ENCODE data around the gene HIPK3.
"Not testable (repeated sequence)": the region's sequence is repeated elsewhere in the genome, so short reads cannot be mapped to it uniquely, and the experiment has no call there.

Gene HIPK3

GRCh38 chr11:33234397-33235190 lies 22.6 kb upstream of the HIPK3 start:
- Histone ChIP-seq H4K20me1 (ENCODE audit: control insufficient read depth, insufficient read depth, low read depth, low read length) (no peaks in the 10 kb centered on the region), H3K27ac (ENCODE audit: low read depth, low read length) (no peak overlapping the region), H3K27me3 (ENCODE audit: control insufficient read depth, low read length) (no peaks in the 10 kb centered on the region), H3K4me2 (ENCODE audit: low read length) (peak overlapping the region; percentile 0), H3K4me1 (ENCODE audit: control insufficient read depth, low read length) (peaks cover 8% of the 10 kb centered on the region), H3K79me2 (ENCODE audit: control insufficient read depth, low read length) (no peaks in the 10 kb centered on the region), H3K4me3 (ENCODE audit: low read length) (no peak overlapping the region), H3F3A (ENCODE audit: control insufficient read depth, insufficient read depth) (no peaks in the 10 kb centered on the region), H3K36me3 (ENCODE audit: control insufficient read depth, low read length) (no peaks in the 10 kb centered on the region), H3K9me2 (replicated peaks; ENCODE audit: control insufficient read depth, low read length) (no peaks in the 10 kb centered on the region), H3K9me3 (ENCODE audit: control insufficient read depth, insufficient read depth, low read length) (no peaks in the 10 kb centered on the region)
- TF ChIP-seq EZH2phosphoT487 (IDR thresholded peaks at IDR 0.05; ENCODE audit: borderline replicate concordance, low read length): no peak
- TF ChIP-seq CTCF (IDR thresholded peaks at IDR 0.05; ENCODE audit: low read depth, low read length, poor library complexity, severe bottlenecking): no peak

DNA sequence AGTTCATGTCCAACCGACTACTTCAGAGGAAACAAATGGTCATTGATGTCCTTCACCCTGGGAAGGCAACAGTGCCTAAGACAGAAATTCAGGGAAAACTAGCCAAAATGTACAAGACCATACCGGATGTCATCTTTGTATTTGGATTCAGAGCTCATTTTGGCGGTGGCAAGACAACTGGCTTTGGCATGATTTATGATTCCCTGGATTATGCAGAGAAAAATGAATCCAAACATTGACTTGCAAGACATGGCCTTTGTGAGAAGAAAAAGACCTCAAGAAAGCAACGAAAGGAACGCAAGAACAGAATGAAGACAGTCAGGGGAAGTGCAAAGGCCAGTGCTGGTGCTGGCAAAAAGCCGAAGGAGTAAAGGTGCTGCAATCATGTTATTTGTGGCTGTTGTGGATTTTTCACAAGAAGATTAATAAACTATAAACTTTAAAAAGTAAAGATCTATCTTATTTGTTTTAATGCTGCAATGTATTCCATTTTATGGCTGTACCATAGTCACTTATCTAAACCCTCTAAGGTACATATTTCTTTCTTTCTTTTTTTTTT lies 20.1 kb upstream of the HIPK3 start:
- H3K27ac ChIP-seq (ENCODE audit: low read depth, low read length): no peak overlapping the region
- H3K79me2 ChIP-seq (ENCODE audit: control insufficient read depth, low read length): no peaks in the 10 kb centered on the region
- no peak overlapping the region for H3K4me2 ChIP-seq (ENCODE audit: low read length)
- H3F3A ChIP-seq (ENCODE audit: control insufficient read depth, insufficient read depth): no peaks in the 10 kb centered on the region
- no peaks in the 10 kb centered on the region for H4K20me1 ChIP-seq (ENCODE audit: control insufficient read depth, insufficient read depth, low read depth, low read length)
- 0 out of 2 replicates have a peak, but pooled peaks cover under 1% of the 10 kb centered on the region for H3K27me3 ChIP-seq (ENCODE audit: control insufficient read depth, low read length)
- H3K4me3 ChIP-seq (ENCODE audit: low read length): no peak overlapping the region
- no peaks in the 10 kb centered on the region for H3K9me3 ChIP-seq (ENCODE audit: control insufficient read depth, insufficient read depth, low read length)
- TF ChIP-seq CTCF (IDR thresholded peaks at IDR 0.05; ENCODE audit: low read depth, low read length, poor library complexity, severe bottlenecking) (no peak), EZH2phosphoT487 (IDR thresholded peaks at IDR 0.05; ENCODE audit: borderline replicate concordance, low read length) (no peak)
- peaks cover 8% of the 10 kb centered on the region for H3K4me1 ChIP-seq (ENCODE audit: control insufficient read depth, low read length)
- no peaks in the 10 kb centered on the region for H3K36me3 ChIP-seq (ENCODE audit: control insufficient read depth, low read length)
- H3K9me2 ChIP-seq (replicated peaks; ENCODE audit: control insufficient read depth, low read length): no peaks in the 10 kb centered on the region

DNA sequence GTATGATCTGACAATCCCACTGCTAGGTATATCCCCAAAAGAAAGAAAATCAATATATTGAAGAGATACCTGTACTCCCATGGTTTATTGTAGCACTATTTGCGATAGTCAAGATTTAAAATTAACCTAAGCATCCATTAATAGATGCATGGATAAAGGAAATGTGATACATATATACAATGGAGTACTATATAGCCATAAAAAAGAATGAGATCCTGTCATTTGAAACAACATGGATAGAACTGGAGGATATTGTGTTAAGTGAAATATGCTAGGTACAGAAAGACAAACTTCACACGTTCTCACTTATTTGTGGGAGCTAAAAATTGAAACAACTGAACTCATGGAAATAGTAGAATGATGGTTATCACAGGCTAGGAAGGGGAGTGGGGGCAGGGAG lies 14.6 kb upstream of the HIPK3 start:
- Histone ChIP-seq H3K36me3 (ENCODE audit: control insufficient read depth, low read length) (no peaks in the 10 kb centered on the region), H3F3A (ENCODE audit: control insufficient read depth, insufficient read depth) (no peaks in the 10 kb centered on the region), H3K79me2 (ENCODE audit: control insufficient read depth, low read length) (no peaks in the 10 kb centered on the region), H3K9me3 (ENCODE audit: control insufficient read depth, insufficient read depth, low read length) (no peaks in the 10 kb centered on the region), H3K27ac (ENCODE audit: low read depth, low read length) (no peak overlapping the region), H3K9me2 (replicated peaks; ENCODE audit: control insufficient read depth, low read length) (no peaks in the 10 kb centered on the region), H3K4me2 (ENCODE audit: low read length) (no peak overlapping the region), H3K4me1 (ENCODE audit: control insufficient read depth, low read length) (no peaks in the 10 kb centered on the region), H3K4me3 (ENCODE audit: low read length) (no peak overlapping the region), H3K27me3 (ENCODE audit: control insufficient read depth, low read length) (0 out of 2 replicates have a peak, but pooled peaks cover 6% of the 10 kb centered on the region), H4K20me1 (ENCODE audit: control insufficient read depth, insufficient read depth, low read depth, low read length) (no peaks in the 10 kb centered on the region)
- TF ChIP-seq CTCF (IDR thresholded peaks at IDR 0.05; ENCODE audit: low read depth, low read length, poor library complexity, severe bottlenecking) (no peak), EZH2phosphoT487 (IDR thresholded peaks at IDR 0.05; ENCODE audit: borderline replicate concordance, low read length) (no peak)

GRCh38 chr11:33243654-33244053 lies 13.5 kb upstream of the HIPK3 start:
- H4K20me1 ChIP-seq (ENCODE audit: control insufficient read depth, insufficient read depth, low read depth, low read length); H3K9me3 ChIP-seq (ENCODE audit: control insufficient read depth, insufficient read depth, low read length); H3F3A ChIP-seq (ENCODE audit: control insufficient read depth, insufficient read depth); H3K79me2 ChIP-seq (ENCODE audit: control insufficient read depth, low read length); H3K4me2 ChIP-seq (ENCODE audit: low read length); H3K4me3 ChIP-seq (ENCODE audit: low read length); H3K27ac ChIP-seq (ENCODE audit: low read depth, low read length); H3K36me3 ChIP-seq (ENCODE audit: control insufficient read depth, low read length); H3K4me1 ChIP-seq (ENCODE audit: control insufficient read depth, low read length); H3K9me2 ChIP-seq (replicated peaks; ENCODE audit: control insufficient read depth, low read length): not testable (repeated sequence)
- peaks cover 11% of the 10 kb centered on the region; the same call in 1 of the 2 replicates for H3K27me3 ChIP-seq (ENCODE audit: control insufficient read depth, low read length)

Measured in DOHH2 (cell line).